OCI-LY7 (cell line): ENCODE results near the gene NR2E1. TPM values are rescaled to one million over a fixed set of nuclear protein-coding genes. Genes with fewer than 3 reads are reported as not detected.

Source experiments
- BruUV-seq: library from RNA; stranded (reverse); fragments of 400-500 nt; replicated peaks from 2 replicates; lab custom pipeline; 2021; lab: Mats Ljungman, UMichigan
- CTCF ChIA-PET: fragments of 300-600 bp; sonication (Branson Sonifier 250); formaldehyde crosslinking; loops from one replicate; lab custom pipeline; 2022; ENCODE audit warnings: antibody characterized with exemption; ENCODE audit not compliant: unreplicated experiment; lab: Charles Lee
- POLR2A ChIA-PET: fragments of 300-600 bp; sonication (Branson Sonifier 250); formaldehyde crosslinking; loops from one replicate; lab custom pipeline; 2022; ENCODE audit warnings: antibody characterized with exemption; lab: Charles Lee
- DNase-seq: peaks from one replicate; pipeline ENCODE4 v3.0.0-alpha.2; 2015; ENCODE audit warnings: low spot score
- H2AFZ ChIP-seq: fragments of 200-600 bp; sonication (generic), shearing (Covaris generic); 2 replicates; pipeline ENCODE4 v1.6.1; 2014; ENCODE audit warnings: mild to moderate bottlenecking, antibody characterized with exemption, low read length, moderate library complexity
- H3K27ac ChIP-seq: fragments of 200-600 bp; sonication (generic); 2 replicates; pipeline ENCODE4 v1.5.1; 2014; ENCODE audit warnings: mixed run types, low read depth, mild to moderate bottlenecking, moderate library complexity, low read length, inconsistent platforms; ENCODE audit not compliant: poor library complexity, severe bottlenecking
- H3K36me3 ChIP-seq: fragments of 200-600 bp; sonication (generic); 2 replicates; pipeline ENCODE4 v1.6.1; 2014; ENCODE audit warnings: mild to moderate bottlenecking, antibody characterized with exemption, low read length, moderate library complexity, mixed read lengths; ENCODE audit not compliant: insufficient read depth
- H3K4me1 ChIP-seq: fragments of 200-600 bp; sonication (generic); 2 replicates; pipeline ENCODE4 v1.5.1; 2014; ENCODE audit warnings: mild to moderate bottlenecking, low read length; ENCODE audit not compliant: insufficient read depth, poor library complexity, severe bottlenecking
- H3K4me2 ChIP-seq: fragments of 200-600 bp; sonication (generic); 2 replicates; pipeline ENCODE4 v1.6.1; 2014; ENCODE audit warnings: mild to moderate bottlenecking, low read length
- H3K4me3 ChIP-seq: fragments of 200-600 bp; sonication (generic); 2 replicates; pipeline ENCODE4 v1.5.1; 2014; ENCODE audit warnings: mild to moderate bottlenecking, low read depth, low read length; ENCODE audit not compliant: poor library complexity, severe bottlenecking
- H3K79me2 ChIP-seq: fragments of 200-600 bp; sonication (generic); 2 replicates; pipeline ENCODE4 v1.6.1; 2016; ENCODE audit warnings: low read depth, mild to moderate bottlenecking, low read length, moderate library complexity, mixed read lengths; ENCODE audit not compliant: insufficient read depth
- H3K9me2 ChIP-seq: fragments of 200-600 bp; sonication (generic); 2 replicates; pipeline ENCODE4 v1.6.1; 2016; ENCODE audit warnings: mild to moderate bottlenecking, low read length, mixed read lengths; ENCODE audit not compliant: insufficient read depth
- H3K9me3 ChIP-seq: fragments of 200-600 bp; sonication (generic); 2 replicates; pipeline ENCODE4 v1.6.1; 2014; ENCODE audit warnings: mild to moderate bottlenecking, mixed run types, low read length, mixed read lengths
- H4K20me1 ChIP-seq: fragments of 200-600 bp; sonication (generic); 2 replicates; pipeline ENCODE4 v1.6.1; 2014; ENCODE audit warnings: mild to moderate bottlenecking, antibody characterized with exemption, low read length, moderate library complexity, mixed read lengths; ENCODE audit not compliant: insufficient read depth
- CTCF ChIP-seq: fragments of 200-600 bp; sonication (generic); conservative IDR thresholded peaks from 2 replicates; pipeline ENCODE4 v1.5.1; 2014; ENCODE audit warnings: mild to moderate bottlenecking, antibody characterized with exemption, low read length, moderate library complexity, mixed read lengths
- EZH2phosphoT487 ChIP-seq: fragments of 200-600 bp; sonication (generic); IDR thresholded peaks from 2 replicates; pipeline ENCODE4 v1.6.1; 2018; ENCODE audit warnings: low read depth, borderline replicate concordance, mild to moderate bottlenecking, mixed run types, antibody characterized with exemption, low read length, moderate library complexity, mixed read lengths
- intact Hi-C: fragments of 100-400 bp; cut with micrococcal nuclease; formaldehyde crosslinking; loops from one replicate; pipeline ENCODE4 v1.10.0; 2022; ENCODE audit not compliant: unreplicated experiment
- total RNA-seq, 2 experiments: library from RNA; depleted of rRNA in 1 of 2; stranded (reverse); fragments of >200 nt in 1 of 2; shearing (Covaris generic) in 1 of 2; gene quantifications; 2 replicates each; pipeline ENCODE4 v1.2.3, GENCODE V29; 2014 to 2022

The NR2E1 gene
- total RNA-seq, 2 experiments from 2014 or later: not detected

- intact Hi-C loops: no loop called here
These were observed 33.0 kb upstream of the NR2E1 start for GRCh38 chr6:108132863-108133262.

GRCh38 chr6:108133594-108134179 is 32.1 kb upstream of the NR2E1 start:
- no peak overlapping the region for H3K27ac ChIP-seq
- no peaks in the 10 kb centered on the region for H3K9me2 ChIP-seq
- no peak overlapping the region for H3K4me2 ChIP-seq
- DNase-seq: no peak
- no peaks in the 10 kb centered on the region for H3K9me3 ChIP-seq
- TF ChIP-seq CTCF (no peak), EZH2phosphoT487 (no peak)
- ChIA-PET CTCF (no interaction called here), POLR2A (no interaction called here)
- H3K4me3 ChIP-seq: no peak overlapping the region
- H3K79me2 ChIP-seq: no peaks in the 10 kb centered on the region
- no peaks in the 10 kb centered on the region for H3K4me1 ChIP-seq
- H4K20me1 ChIP-seq: no peaks in the 10 kb centered on the region
- intact Hi-C loops: no loop called here
- no TSS peak for BruUV-seq
- H3K36me3 ChIP-seq: no peaks in the 10 kb centered on the region
- no peak overlapping the region for H2AFZ ChIP-seq

More at GRCh38 chr6:108132863-108133262, 33.0 kb upstream of the NR2E1 start:
- no peak overlapping the region for H3K27ac ChIP-seq
- no peaks in the 10 kb centered on the region for H3K79me2 ChIP-seq
- no peak for DNase-seq
- H3K36me3 ChIP-seq: no peaks in the 10 kb centered on the region
- H3K9me3 ChIP-seq: no peaks in the 10 kb centered on the region
- no peak overlapping the region for H2AFZ ChIP-seq
- no peaks in the 10 kb centered on the region for H3K9me2 ChIP-seq
- no peaks in the 10 kb centered on the region for H4K20me1 ChIP-seq
- no peak overlapping the region for H3K4me2 ChIP-seq
- no peaks in the 10 kb centered on the region for H3K4me1 ChIP-seq
- BruUV-seq: no TSS peak
- H3K4me3 ChIP-seq: no peak overlapping the region
- CTCF ChIA-PET: no interaction called here
- TF ChIP-seq CTCF: no peak
- no peak for TF ChIP-seq EZH2phosphoT487
- POLR2A ChIA-PET: no interaction called here

- CTCF ChIA-PET: no interaction called here
- no peak overlapping the region for H3K4me2 ChIP-seq
- BruUV-seq: no TSS peak
These were observed 31.4 kb upstream of the NR2E1 start for GRCh38 chr6:108134213-108134970.

More at GRCh38 chr6:108134213-108134970, 31.4 kb upstream of the NR2E1 start:
- TF ChIP-seq EZH2phosphoT487: no peak
- no peak for TF ChIP-seq CTCF
- Histone ChIP-seq H3K9me3 (no peaks in the 10 kb centered on the region), H3K4me3 (no peak overlapping the region), H3K4me1 (no peaks in the 10 kb centered on the region), H3K36me3 (no peaks in the 10 kb centered on the region), H3K27ac (no peak overlapping the region), H2AFZ (no peak overlapping the region), H3K79me2 (no peaks in the 10 kb centered on the region), H3K9me2 (no peaks in the 10 kb centered on the region), H4K20me1 (no peaks in the 10 kb centered on the region)
- DNase-seq: no peak
- intact Hi-C loops: no loop called here
- POLR2A ChIA-PET: interaction anchor here (1.3 kb wide), 2 partner anchors 16 to 20 kb away, joined by 3 read pairs; no protein-coding TSS in a partner anchor
